Measurements from ENCODE around the gene LCOR.

DNA sequence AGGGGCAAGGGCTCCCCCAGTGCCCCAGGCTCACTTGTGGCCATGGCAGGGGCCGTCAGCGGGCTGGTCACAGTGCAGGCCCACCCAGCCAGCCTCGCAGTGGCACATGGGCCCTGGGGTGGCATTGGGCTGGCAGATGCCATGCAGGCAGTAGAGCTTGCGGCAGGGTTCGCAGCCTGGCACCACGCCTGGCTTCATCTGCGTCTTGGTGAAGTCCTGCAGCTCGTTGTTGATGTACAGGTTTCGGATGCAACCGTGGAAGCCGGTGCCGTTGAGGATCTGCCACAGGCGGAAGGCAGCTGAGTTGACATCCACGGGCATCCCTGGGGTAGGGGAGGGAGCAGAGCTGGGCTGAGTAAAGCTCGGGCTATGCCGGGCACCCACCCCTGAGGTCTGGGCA lies 170.6 kb downstream of the LCOR start:
- TF ChIP-seq, protein P1, sequence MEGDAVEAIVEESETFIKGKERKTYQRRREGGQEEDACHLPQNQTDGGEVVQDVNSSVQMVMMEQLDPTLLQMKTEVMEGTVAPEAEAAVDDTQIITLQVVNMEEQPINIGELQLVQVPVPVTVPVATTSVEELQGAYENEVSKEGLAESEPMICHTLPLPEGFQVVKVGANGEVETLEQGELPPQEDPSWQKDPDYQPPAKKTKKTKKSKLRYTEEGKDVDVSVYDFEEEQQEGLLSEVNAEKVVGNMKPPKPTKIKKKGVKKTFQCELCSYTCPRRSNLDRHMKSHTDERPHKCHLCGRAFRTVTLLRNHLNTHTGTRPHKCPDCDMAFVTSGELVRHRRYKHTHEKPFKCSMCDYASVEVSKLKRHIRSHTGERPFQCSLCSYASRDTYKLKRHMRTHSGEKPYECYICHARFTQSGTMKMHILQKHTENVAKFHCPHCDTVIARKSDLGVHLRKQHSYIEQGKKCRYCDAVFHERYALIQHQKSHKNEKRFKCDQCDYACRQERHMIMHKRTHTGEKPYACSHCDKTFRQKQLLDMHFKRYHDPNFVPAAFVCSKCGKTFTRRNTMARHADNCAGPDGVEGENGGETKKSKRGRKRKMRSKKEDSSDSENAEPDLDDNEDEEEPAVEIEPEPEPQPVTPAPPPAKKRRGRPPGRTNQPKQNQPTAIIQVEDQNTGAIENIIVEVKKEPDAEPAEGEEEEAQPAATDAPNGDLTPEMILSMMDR (IDR thresholded peaks at IDR 0.05 in 4 of 5, conservative IDR thresholded peaks at IDR 0.05 in 1 of 5), result no peak
- TF ChIP-seq POLR2A (IDR thresholded peaks at IDR 0.05), result no peak
